GM12878 (cell line): ENCODE measurements around the gene TCF4. TPM values are rescaled to one million over a fixed set of nuclear protein-coding genes. Genes with fewer than 3 reads are reported as not detected.

Experiments
- ATAC-seq: fragments of 200-7000 bp; cut with Tn5 transposase; 3 replicates; pipeline ENCODE4 v1.9.1; 2020; ENCODE audit warnings: mild to moderate bottlenecking, moderate library complexity
- BruUV-seq: library from RNA; stranded (reverse); fragments of 400-500 nt; replicated peaks from 2 replicates; lab custom pipeline; 2021; lab: Mats Ljungman, UMichigan
- CTCF ChIA-PET: fragments of 300-600 bp; sonication (Branson Sonifier 250); formaldehyde crosslinking; extraction: SDS; loops from one replicate; lab custom pipeline; 2021; ENCODE audit warnings: inconsistent platforms; lab: Yijun Ruan, JAX
- POLR2A ChIA-PET: fragments of 350-600 bp; formaldehyde crosslinking; extraction: SDS; loops from one replicate; lab custom pipeline; 2021; ENCODE audit warnings: inconsistent platforms; lab: Charles Lee
- RAD21 ChIA-PET: fragments of 300-600 bp; sonication (Branson Sonifier 250); formaldehyde crosslinking; loops from one replicate; lab custom pipeline; 2023; ENCODE audit warnings: antibody characterized with exemption; ENCODE audit not compliant: unreplicated experiment; lab: Charles Lee
- SMC1A ChIA-PET: fragments of 300-600 bp; sonication (Branson Sonifier 250); formaldehyde crosslinking; loops from one replicate; lab custom pipeline; 2023; ENCODE audit not compliant: unreplicated experiment, uncharacterized antibody; lab: Charles Lee
- DNase-seq: peaks from one replicate; pipeline ENCODE4 v3.0.0-alpha.2; 2011; ENCODE audit warnings: low read depth, low spot score
- FAIRE-seq: peaks from 3 replicates; lab custom pipeline; 2011; peaks lifted over from hg19 to GRCh38; lab: Jason Lieb, UNC
- H2AFZ ChIP-seq: 2 replicates; pipeline ENCODE4 v1.6.0; 2011; ENCODE audit warnings: low read depth, low read length, control low read depth; ENCODE audit not compliant: control insufficient read depth
- H3K27ac ChIP-seq: 2 replicates; pipeline ENCODE4 v1.5.1; 2011; ENCODE audit warnings: control low read depth; ENCODE audit not compliant: control insufficient read depth, insufficient read depth
- H3K27me3 ChIP-seq, 2 experiments: replicated peaks in 1 of 2; 2 replicates each; pipeline versions ENCODE4 v1.6.0 to v1.6.1; 2011; ENCODE audit warnings: low read length in 1 of 2; ENCODE audit not compliant: control insufficient read depth in 2 of 2, insufficient read depth in 2 of 2
- H3K36me3 ChIP-seq, 2 experiments: 2 replicates each; pipeline ENCODE4 v1.5.1; 2011; ENCODE audit warnings: low read length in 1 of 2; ENCODE audit not compliant: control insufficient read depth in 2 of 2, insufficient read depth in 2 of 2
- H3K4me1 ChIP-seq: 2 replicates; pipeline ENCODE4 v1.6.1; 2011; ENCODE audit warnings: mild to moderate bottlenecking, low read length, moderate library complexity, mixed read lengths; ENCODE audit not compliant: control insufficient read depth, insufficient read depth
- H3K4me2 ChIP-seq: 2 replicates; pipeline ENCODE4 v1.6.0; 2011; ENCODE audit warnings: control low read depth; ENCODE audit not compliant: control insufficient read depth, insufficient read depth
- H3K4me3 ChIP-seq: fragments of 200-600 bp; sonication (generic); 2 replicates; pipeline ENCODE4 v1.5.1; 2016
- H3K79me2 ChIP-seq: 2 replicates; pipeline ENCODE4 v1.6.0; 2011; ENCODE audit warnings: low read length; ENCODE audit not compliant: control insufficient read depth, insufficient read depth
- H3K9ac ChIP-seq: 2 replicates; pipeline ENCODE4 v1.8.0; 2011; ENCODE audit warnings: low read length, control low read depth, mixed read lengths; ENCODE audit not compliant: control insufficient read depth, insufficient read depth
- H3K9me3 ChIP-seq: replicated peaks from 3 replicates; pipeline ENCODE4 v1.5.1; 2011; ENCODE audit warnings: mild to moderate bottlenecking, low read length; ENCODE audit not compliant: control insufficient read depth, insufficient read depth
- H4K20me1 ChIP-seq: 2 replicates; pipeline ENCODE4 v1.6.0; 2011; ENCODE audit not compliant: control insufficient read depth, insufficient read depth
- ASH2L ChIP-seq: fragments of 300-600, 200-600 bp; sonication (generic); IDR thresholded peaks from 2 replicates; pipeline ENCODE4 v1.6.1; 2017; ENCODE audit warnings: low read depth, mild to moderate bottlenecking, borderline replicate concordance
- BHLHE40 ChIP-seq, 2 experiments: fragments of 450-650 bp in 1 of 2; IDR thresholded peaks; 2 replicates each; pipeline ENCODE4 v1.6.1; 2011 to 2017; ENCODE audit warnings: low read depth in 2 of 2, borderline replicate concordance in 1 of 2, improper control_type of control experiment in 1 of 2, low read length in 1 of 2, mild to moderate bottlenecking in 1 of 2
- EP300 ChIP-seq, 2 experiments: fragments of 150-350 bp in 1 of 2; IDR thresholded peaks; 2 replicates each; pipeline ENCODE4 v1.6.1; 2011 to 2012; ENCODE audit warnings: low read depth in 2 of 2, low read length in 2 of 2, borderline replicate concordance in 1 of 2, improper control_type of control experiment in 1 of 2, inconsistent platforms in 1 of 2; ENCODE audit not compliant: control insufficient read depth in 1 of 2
- GATAD2B ChIP-seq: fragments of 450-650 bp; conservative IDR thresholded peaks from 2 replicates; pipeline ENCODE4 v1.6.1; 2017; ENCODE audit warnings: low read depth, mild to moderate bottlenecking, moderate library complexity
- HDGF ChIP-seq: fragments of 450-650 bp; IDR thresholded peaks from 2 replicates; pipeline ENCODE4 v1.6.1; 2016; ENCODE audit warnings: antibody characterized with exemption
- IKZF1 ChIP-seq: fragments of 450-650 bp; conservative IDR thresholded peaks from 2 replicates; pipeline ENCODE4 v1.6.1; 2017; ENCODE audit warnings: antibody characterized with exemption, mild to moderate bottlenecking
- MYB ChIP-seq: fragments of 150-350 bp; IDR thresholded peaks from 2 replicates; pipeline ENCODE4 v1.6.1; 2014; ENCODE audit warnings: mild to moderate bottlenecking, low read depth, low read length, borderline replicate concordance
- PML ChIP-seq: IDR thresholded peaks from 2 replicates; pipeline ENCODE4 v1.6.1; 2012; ENCODE audit warnings: low read length, inconsistent platforms
- POLR2AphosphoS5 ChIP-seq: IDR thresholded peaks from 2 replicates; pipeline ENCODE4 v1.6.1; 2011; ENCODE audit warnings: mild to moderate bottlenecking, low read length, inconsistent platforms
- RAD21 ChIP-seq: IDR thresholded peaks from 2 replicates; pipeline ENCODE4 v1.6.1; 2011; ENCODE audit warnings: mild to moderate bottlenecking, low read depth, low read length, moderate library complexity; ENCODE audit not compliant: insufficient read depth
- RUNX3 ChIP-seq: IDR thresholded peaks from 2 replicates; pipeline ENCODE4 v1.6.1; 2012; ENCODE audit warnings: low read length, inconsistent platforms
- SIX5 ChIP-seq: IDR thresholded peaks from 2 replicates; pipeline ENCODE4 v1.6.1; 2011; ENCODE audit warnings: mild to moderate bottlenecking, low read depth, low read length, moderate library complexity; ENCODE audit not compliant: severe bottlenecking
- SP1 ChIP-seq: IDR thresholded peaks from one replicate; pipeline ENCODE4 v1.6.1; 2011; ENCODE audit warnings: low read depth, low read length
- STAT3 ChIP-seq: IDR thresholded peaks from 2 replicates; pipeline ENCODE4 v1.6.1; 2011; ENCODE audit warnings: low read depth, low read length, improper control_type of control experiment
- TBL1XR1 ChIP-seq: IDR thresholded peaks from 2 replicates; pipeline ENCODE4 v1.6.1; 2012; ENCODE audit warnings: low read depth, low read length, improper control_type of control experiment
- WRNIP1 ChIP-seq: IDR thresholded peaks from 2 replicates; pipeline ENCODE4 v1.6.1; 2011; ENCODE audit warnings: low read depth, low read length, improper control_type of control experiment, borderline replicate concordance
- ZZZ3 ChIP-seq: IDR thresholded peaks from 2 replicates; pipeline ENCODE4 v1.6.1; 2011; ENCODE audit warnings: low read depth; ENCODE audit not compliant: control insufficient read depth, insufficient read length
- WGBS: methylation state at CpG from one replicate; pipeline ENCODE4 v1.1.6; 2016; ENCODE audit warnings: low lambda C conversion rate; ENCODE audit not compliant: insufficient replicate concordance, insufficient coverage; ENCODE audit errors: missing lambda C conversion rate; 5-methylcytosine and 5-hydroxymethylcytosine counted together
- in situ Hi-C: fragments of 300-500 bp; cut with MboI; formaldehyde crosslinking; loops from 9 replicates; pipeline ENCODE4 v1.14.3; 2018; ENCODE audit warnings: mixed read lengths
- intact Hi-C: fragments of 100-400 bp; cut with micrococcal nuclease; formaldehyde crosslinking; loops from one replicate; pipeline ENCODE4 v1.14.2; 2022; ENCODE audit not compliant: unreplicated experiment
- polyA plus RNA-seq, 11 experiments: library from polyadenylated mRNA; depleted of rRNA in 4 of 11; unstranded in 6 of 11; stranded (reverse) in 5 of 11; fragments of >200 nt; fragmentation: Nextera tagmentation in 4 of 11; fragmentation: Illumina TruSeq in 1 of 11; extraction: Ambion mirVana in 4 of 11; extraction: Trizol in 1 of 11; gene quantifications; 1 replicate in 1 of 11; 2 replicates in 10 of 11; pipeline versions ENCODE4 v1.2.1 to v1.2.3, GENCODE V29; 2011 to 2016; ENCODE audit warnings: inconsistent platforms in 2 of 11, missing spikeins in 2 of 11, low read depth in 1 of 11
- total RNA-seq, 4 experiments: library from RNA; depleted of rRNA in 3 of 4; stranded (reverse); fragments of >200 nt in 3 of 4; fragmentation: Illumina TruSeq in 1 of 4; extraction: Trizol in 1 of 4; gene quantifications; 2 replicates each; pipeline versions ENCODE4 v1.2.1 to v1.2.3, GENCODE V29; 2013 to 2021
- TF ChIP-seq, protein P1 (sequence below): fragments of 450-650 bp; formaldehyde crosslinking; IDR thresholded peaks from 2 replicates; pipeline ENCODE4 v1.4.0; 2020; ENCODE audit warnings: mild to moderate bottlenecking, moderate library complexity
- TF ChIP-seq, protein P2 (sequence below): fragments of 150-350 bp; IDR thresholded peaks from 2 replicates; pipeline ENCODE4 v1.6.1; 2016; ENCODE audit warnings: low read depth, low read length

Gene TCF4
- total and polyA plus RNA-seq, 10 of the 15 experiments (the other 5 are each of a cell fraction or from before 2014, with no cell fraction given), result 15.2 to 94.0 (median 31.5) TPM

DNA sequence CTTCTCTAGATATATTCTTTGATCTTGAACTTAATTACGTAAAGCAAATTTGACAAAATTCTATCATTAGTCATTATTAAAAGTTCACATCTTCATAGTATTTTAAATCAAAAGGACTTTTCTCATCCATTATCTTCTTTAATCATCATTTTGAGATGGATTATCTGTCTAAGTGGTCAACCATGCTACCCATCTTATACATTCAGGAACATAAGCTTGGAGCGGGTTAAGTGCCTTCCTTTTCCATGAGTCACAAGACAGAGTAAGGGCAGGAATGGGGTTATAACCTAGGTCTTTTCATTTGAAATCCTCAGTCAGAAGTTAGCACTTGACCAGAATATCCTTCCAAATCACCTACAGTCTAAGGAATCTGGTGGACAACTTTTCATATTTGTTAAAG lies 297.1 kb downstream of the TCF4 start:
- Histone ChIP-seq H3K36me3 (peaks cover 3 to 12% of the 10 kb centered on the region in 2 experiments; a peak in 2 of 4 replicates), H2AFZ (no peak overlapping the region), H3K79me2 (peaks cover 83% of the 10 kb centered on the region), H3K27me3 (no peaks in the 10 kb centered on the region), H3K9ac (no peak overlapping the region), H3K27ac (no peak overlapping the region; the same call in 1 of the 2 replicates), H3K4me1 (0 out of 2 replicates have a peak, but pooled peaks cover 3% of the 10 kb centered on the region), H3K4me2 (no peak overlapping the region), H3K4me3 (no peak overlapping the region), H3K9me3 (no peaks in the 10 kb centered on the region; the same call in 2 of the 3 replicates), H4K20me1 (no peaks in the 10 kb centered on the region; the same call in 1 of the 2 replicates)
- intact Hi-C loops, result no loop called here
- POLR2A ChIA-PET, result no interaction called here
- ATAC-seq, result no peak
- WGBS, result 100% methylated on average over 2 of the region's 2 CpGs
- in situ Hi-C loops, result no loop called here
- no TSS peak for BruUV-seq
- no peak for DNase-seq
- SMC1A ChIA-PET, result interaction anchor here (0.9 to 1.9 kb wide), 3 partner anchors 8 to 56 kb away, joined by 3 to 5 read pairs (median 3); no protein-coding TSS in a partner anchor
- CTCF ChIA-PET, result interaction anchor here (0.5 to 1.8 kb wide), 2 partner anchors 29 to 56 kb away, joined by 3 to 5 read pairs; no protein-coding TSS in a partner anchor
- no peak for FAIRE-seq
- RAD21 ChIA-PET, result no interaction called here
- TF ChIP-seq EP300 (IDR thresholded peaks at IDR 0.05; ENCODE audit: borderline replicate concordance in 1 of 2, control insufficient read depth in 1 of 2, low read depth in 2 of 2, low read length in 2 of 2) (no peak), ZZZ3 (no peak), GATAD2B (no peak), RAD21 (no peak), WRNIP1 (no peak), HDGF (no peak), ASH2L (no peak), PML (no peak), SP1 (no peak), IKZF1 (no peak), TBL1XR1 (no peak), SIX5 (no peak), STAT3 (no peak), BHLHE40 (IDR thresholded peaks at IDR 0.05; ENCODE audit: borderline replicate concordance in 1 of 2, low read depth in 2 of 2, low read length in 1 of 2) (no peak), RUNX3 (no peak), MYB (no peak), POLR2AphosphoS5 (no peak)
- TF ChIP-seq, protein P1, sequence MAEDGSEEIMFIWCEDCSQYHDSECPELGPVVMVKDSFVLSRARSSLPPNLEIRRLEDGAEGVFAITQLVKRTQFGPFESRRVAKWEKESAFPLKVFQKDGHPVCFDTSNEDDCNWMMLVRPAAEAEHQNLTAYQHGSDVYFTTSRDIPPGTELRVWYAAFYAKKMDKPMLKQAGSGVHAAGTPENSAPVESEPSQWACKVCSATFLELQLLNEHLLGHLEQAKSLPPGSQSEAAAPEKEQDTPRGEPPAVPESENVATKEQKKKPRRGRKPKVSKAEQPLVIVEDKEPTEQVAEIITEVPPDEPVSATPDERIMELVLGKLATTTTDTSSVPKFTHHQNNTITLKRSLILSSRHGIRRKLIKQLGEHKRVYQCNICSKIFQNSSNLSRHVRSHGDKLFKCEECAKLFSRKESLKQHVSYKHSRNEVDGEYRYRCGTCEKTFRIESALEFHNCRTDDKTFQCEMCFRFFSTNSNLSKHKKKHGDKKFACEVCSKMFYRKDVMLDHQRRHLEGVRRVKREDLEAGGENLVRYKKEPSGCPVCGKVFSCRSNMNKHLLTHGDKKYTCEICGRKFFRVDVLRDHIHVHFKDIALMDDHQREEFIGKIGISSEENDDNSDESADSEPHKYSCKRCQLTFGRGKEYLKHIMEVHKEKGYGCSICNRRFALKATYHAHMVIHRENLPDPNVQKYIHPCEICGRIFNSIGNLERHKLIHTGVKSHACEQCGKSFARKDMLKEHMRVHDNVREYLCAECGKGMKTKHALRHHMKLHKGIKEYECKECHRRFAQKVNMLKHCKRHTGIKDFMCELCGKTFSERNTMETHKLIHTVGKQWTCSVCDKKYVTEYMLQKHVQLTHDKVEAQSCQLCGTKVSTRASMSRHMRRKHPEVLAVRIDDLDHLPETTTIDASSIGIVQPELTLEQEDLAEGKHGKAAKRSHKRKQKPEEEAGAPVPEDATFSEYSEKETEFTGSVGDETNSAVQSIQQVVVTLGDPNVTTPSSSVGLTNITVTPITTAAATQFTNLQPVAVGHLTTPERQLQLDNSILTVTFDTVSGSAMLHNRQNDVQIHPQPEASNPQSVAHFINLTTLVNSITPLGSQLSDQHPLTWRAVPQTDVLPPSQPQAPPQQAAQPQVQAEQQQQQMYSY (CRISPR knock-in tag), result no peak
- TF ChIP-seq, protein P2, sequence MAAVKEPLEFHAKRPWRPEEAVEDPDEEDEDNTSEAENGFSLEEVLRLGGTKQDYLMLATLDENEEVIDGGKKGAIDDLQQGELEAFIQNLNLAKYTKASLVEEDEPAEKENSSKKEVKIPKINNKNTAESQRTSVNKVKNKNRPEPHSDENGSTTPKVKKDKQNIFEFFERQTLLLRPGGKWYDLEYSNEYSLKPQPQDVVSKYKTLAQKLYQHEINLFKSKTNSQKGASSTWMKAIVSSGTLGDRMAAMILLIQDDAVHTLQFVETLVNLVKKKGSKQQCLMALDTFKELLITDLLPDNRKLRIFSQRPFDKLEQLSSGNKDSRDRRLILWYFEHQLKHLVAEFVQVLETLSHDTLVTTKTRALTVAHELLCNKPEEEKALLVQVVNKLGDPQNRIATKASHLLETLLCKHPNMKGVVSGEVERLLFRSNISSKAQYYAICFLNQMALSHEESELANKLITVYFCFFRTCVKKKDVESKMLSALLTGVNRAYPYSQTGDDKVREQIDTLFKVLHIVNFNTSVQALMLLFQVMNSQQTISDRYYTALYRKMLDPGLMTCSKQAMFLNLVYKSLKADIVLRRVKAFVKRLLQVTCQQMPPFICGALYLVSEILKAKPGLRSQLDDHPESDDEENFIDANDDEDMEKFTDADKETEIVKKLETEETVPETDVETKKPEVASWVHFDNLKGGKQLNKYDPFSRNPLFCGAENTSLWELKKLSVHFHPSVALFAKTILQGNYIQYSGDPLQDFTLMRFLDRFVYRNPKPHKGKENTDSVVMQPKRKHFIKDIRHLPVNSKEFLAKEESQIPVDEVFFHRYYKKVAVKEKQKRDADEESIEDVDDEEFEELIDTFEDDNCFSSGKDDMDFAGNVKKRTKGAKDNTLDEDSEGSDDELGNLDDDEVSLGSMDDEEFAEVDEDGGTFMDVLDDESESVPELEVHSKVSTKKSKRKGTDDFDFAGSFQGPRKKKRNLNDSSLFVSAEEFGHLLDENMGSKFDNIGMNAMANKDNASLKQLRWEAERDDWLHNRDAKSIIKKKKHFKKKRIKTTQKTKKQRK, result no peak
